DMS 273 (cell line): ENCODE data around the gene RAD51B.
A peak's percentile ranks its signal among the peaks of the same experiment; 100 is the strongest.

Source experiments
- DNase-seq: peaks from one replicate; lab custom pipeline; 2025; ENCODE audit not compliant: unreplicated experiment; lab: John Stamatoyannopoulos, UW

RAD51B gene

GRCh38 chr14:68228656-68229055 is 409.1 kb downstream of the RAD51B start:
- no peak for DNase-seq

GRCh38 chr14:68229423-68230100 is 410.0 kb downstream of the RAD51B start:
- no peak for DNase-seq

- DNase-seq, result no peak
These were observed 410.8 kb downstream of the RAD51B start for GRCh38 chr14:68230202-68230949.

GRCh38 chr14:68230950-68231717 is 411.6 kb downstream of the RAD51B start:
- peak; percentile 23 for DNase-seq

- no peak for DNase-seq
These were observed 412.3 kb downstream of the RAD51B start for GRCh38 chr14:68231898-68232297.

GRCh38 chr14:68232300-68233055 is 412.9 kb downstream of the RAD51B start:
- peak; percentile 75 for DNase-seq

GRCh38 chr14:68233101-68233784 is 413.7 kb downstream of the RAD51B start:
- no peak for DNase-seq

GRCh38 chr14:68234101-68234905 is 414.7 kb downstream of the RAD51B start:
- no peak for DNase-seq

- DNase-seq, result no peak
These were observed 415.4 kb downstream of the RAD51B start for GRCh38 chr14:68235011-68235410.

- no peak for DNase-seq
These were observed 417.2 kb downstream of the RAD51B start for GRCh38 chr14:68236582-68237458.

GRCh38 chr14:68238551-68238950 is 419.0 kb downstream of the RAD51B start:
- DNase-seq, result no peak

- no peak for DNase-seq
These were observed 419.4 kb downstream of the RAD51B start for GRCh38 chr14:68238976-68239375.

- DNase-seq, result no peak
These were observed 420.6 kb downstream of the RAD51B start for GRCh38 chr14:68239988-68240771.

GRCh38 chr14:68241862-68242487 is 422.4 kb downstream of the RAD51B start:
- peak; percentile 57 for DNase-seq

- no peak for DNase-seq
These were observed 424.0 kb downstream of the RAD51B start for GRCh38 chr14:68243450-68244010.

- DNase-seq, result no peak
These were observed 424.8 kb downstream of the RAD51B start for GRCh38 chr14:68244262-68244980.
